ENCODE data around the gene ACTL7A.
"Not testable (repeated sequence)": the region's sequence is repeated elsewhere in the genome, so short reads cannot be mapped to it uniquely, and the experiment has no call there.

The ACTL7A gene

GRCh38 chr9:108880738-108881316 lies 18.8 kb downstream of the ACTL7A start:
- no peak for DNase-seq (ENCODE audit: low read depth)

DNA sequence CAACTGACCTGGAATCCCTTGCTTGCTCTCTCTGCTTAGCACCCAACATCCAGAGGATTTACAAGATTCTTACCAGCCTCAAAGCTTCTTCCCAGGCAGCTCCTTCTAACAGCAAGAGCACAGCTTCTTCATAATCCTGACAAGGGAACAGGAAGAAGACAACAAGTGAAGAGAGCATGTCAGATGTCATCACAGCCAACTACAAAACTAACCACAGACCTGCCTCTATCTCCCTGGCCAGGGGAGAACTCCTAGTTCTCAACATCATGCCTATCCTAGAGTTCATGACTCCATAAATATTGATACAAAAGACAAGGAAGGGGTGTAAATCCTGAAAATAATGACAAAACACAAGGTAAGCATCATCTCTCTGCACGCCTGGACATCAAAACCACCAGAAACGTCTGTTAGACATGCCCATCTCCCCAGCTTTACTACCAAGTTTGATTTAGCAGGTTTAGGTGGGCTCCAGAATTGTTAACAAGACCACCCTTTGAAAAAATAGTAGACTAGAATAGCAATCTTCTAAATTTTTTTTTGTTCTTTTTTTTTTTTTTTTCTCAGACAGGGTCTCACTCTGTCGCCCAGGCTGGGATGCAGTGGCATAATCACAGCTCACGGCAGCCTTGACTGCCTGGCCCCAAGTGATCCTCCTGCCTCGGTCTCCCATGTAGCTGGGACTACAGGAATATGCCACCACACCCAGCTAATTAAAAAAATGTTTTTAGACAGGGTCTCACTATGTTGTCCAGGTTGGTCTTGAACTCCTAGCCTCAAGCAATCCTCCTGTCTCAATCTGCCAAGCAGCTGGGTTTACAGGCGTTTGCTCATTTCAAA lies 20.2 kb downstream of the ACTL7A start:
- DNase-seq (ENCODE audit: low read depth) = no peak

- DNase-seq (ENCODE audit: low read depth) = no peak
These were observed 21.0 kb downstream of the ACTL7A start for GRCh38 chr9:108883085-108883484.

GRCh38 chr9:108884701-108885100 lies 22.6 kb downstream of the ACTL7A start:
- no peak for DNase-seq (ENCODE audit: low read depth)

- peak; percentile 12 for DNase-seq (ENCODE audit: low read depth)
These were observed 23.7 kb downstream of the ACTL7A start for GRCh38 chr9:108885643-108886348.

GRCh38 chr9:108886594-108887271 lies 24.7 kb downstream of the ACTL7A start:
- not testable (repeated sequence) for DNase-seq (ENCODE audit: low read depth)

DNA sequence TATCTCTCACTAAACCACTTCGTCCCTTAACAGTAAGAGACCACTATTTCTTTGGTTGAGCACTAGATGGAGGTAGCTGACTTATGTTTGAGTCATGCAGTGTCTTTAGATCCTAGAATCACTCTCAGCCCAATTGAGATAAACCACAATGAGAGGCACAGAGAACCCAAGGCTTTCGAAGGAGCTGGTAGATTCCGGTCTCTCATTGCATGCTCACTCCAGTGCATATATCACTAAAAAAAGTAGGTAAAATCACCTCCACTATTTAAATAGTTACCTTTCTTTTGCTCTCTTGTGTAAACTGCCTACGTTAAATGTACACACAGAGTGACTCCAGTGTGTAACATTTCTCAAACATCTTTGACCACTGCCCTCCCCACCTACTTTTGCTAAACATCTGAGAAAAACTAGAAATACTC lies 27.6 kb downstream of the ACTL7A start:
- no peak for DNase-seq (ENCODE audit: low read depth)

GRCh38 chr9:108894225-108894997 lies 32.3 kb downstream of the ACTL7A start:
- no peak for DNase-seq (ENCODE audit: low read depth)

GRCh38 chr9:108897324-108898096 lies 35.4 kb downstream of the ACTL7A start:
- no peak for DNase-seq (ENCODE audit: low read depth)

GRCh38 chr9:108899023-108899695 lies 37.1 kb downstream of the ACTL7A start:
- DNase-seq (ENCODE audit: low read depth) = not testable (repeated sequence)

- no peak for DNase-seq (ENCODE audit: low read depth)
These were observed 38.1 kb downstream of the ACTL7A start for GRCh38 chr9:108900176-108900575.

DNA sequence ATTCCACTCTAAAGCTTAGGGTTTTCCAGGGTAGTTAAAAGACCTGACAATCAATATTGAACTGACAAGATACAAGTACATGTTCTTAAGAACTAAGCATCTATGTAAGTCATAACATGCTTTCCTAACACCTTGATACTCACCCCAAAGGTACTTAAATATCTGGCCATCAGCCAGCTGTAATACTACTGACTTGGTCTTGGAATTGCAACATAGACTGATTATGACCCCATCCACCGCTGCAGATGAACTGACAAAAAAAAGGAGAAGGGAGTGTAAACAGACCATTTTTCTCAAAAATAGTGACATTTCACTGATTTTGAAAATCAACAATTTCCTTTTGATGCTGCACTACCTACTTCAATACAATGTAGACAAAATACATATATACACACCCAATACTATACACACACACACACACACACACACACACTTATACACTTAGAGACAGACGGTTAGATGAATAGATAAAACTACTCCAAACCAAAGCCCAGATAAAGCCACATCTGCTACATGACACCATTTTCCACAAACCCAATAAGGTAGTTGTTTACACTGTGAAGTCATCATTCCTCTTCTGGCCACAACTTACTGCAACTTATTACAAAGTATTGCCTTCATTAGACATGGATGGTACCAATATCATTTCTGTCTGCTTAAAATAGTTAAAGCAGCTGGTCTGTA lies 41.5 kb downstream of the ACTL7A start:
- DNase-seq (ENCODE audit: low read depth) = no peak

GRCh38 chr9:108904161-108904560 lies 42.1 kb downstream of the ACTL7A start:
- DNase-seq (ENCODE audit: low read depth) = no peak

- DNase-seq (ENCODE audit: low read depth) = no peak
These were observed 43.4 kb downstream of the ACTL7A start for GRCh38 chr9:108905494-108905893.

- no peak for DNase-seq (ENCODE audit: low read depth)
These were observed 48.3 kb downstream of the ACTL7A start for GRCh38 chr9:108910402-108910801.

- no peak for DNase-seq (ENCODE audit: low read depth)
These were observed 48.8 kb downstream of the ACTL7A start for GRCh38 chr9:108910914-108911313.

DNA sequence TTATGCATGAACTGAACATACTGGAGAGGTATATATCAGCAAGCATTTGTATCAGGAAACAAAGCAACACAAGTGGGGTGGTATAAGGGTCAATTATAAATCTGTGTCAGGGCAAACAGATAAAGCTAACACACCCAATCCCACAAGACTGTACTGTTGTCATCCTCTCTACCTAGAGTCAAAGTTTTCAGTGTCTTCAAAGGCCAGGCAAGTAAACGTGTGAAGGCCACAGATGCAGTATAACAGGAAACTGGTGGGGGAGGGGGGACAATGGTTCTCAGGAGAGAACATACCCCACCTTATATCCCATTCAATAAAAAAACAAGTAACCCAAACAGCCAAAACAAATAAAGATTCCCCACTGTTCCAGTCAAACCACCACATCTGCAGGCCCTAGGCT lies 49.8 kb downstream of the ACTL7A start:
- DNase-seq (ENCODE audit: low read depth) = no peak
